H1 (cell line): ENCODE results near the gene UROC1.

ENCODE experiments used
- CREB1 ChIP-seq: IDR thresholded peaks from 2 replicates; pipeline ENCODE4 v1.6.1; 2012; ENCODE audit warnings: inconsistent platforms
- CTCF ChIP-seq, 3 experiments: IDR thresholded peaks; 1 replicate in 2 of 3; 2 replicates in 1 of 3; pipeline versions ENCODE4 v1.5.1 to v1.6.1; 2011; ENCODE audit warnings: low read length in 3 of 3, mild to moderate bottlenecking in 3 of 3, inconsistent platforms in 2 of 3, low read depth in 1 of 3, moderate library complexity in 1 of 3; ENCODE audit not compliant: insufficient read depth in 1 of 3; ENCODE audit errors: control extremely low read depth in 1 of 3
- EZH2 ChIP-seq: fragments of 200-600 bp; sonication (generic); IDR thresholded peaks from 2 replicates; pipeline ENCODE4 v1.7.1; 2012; ENCODE audit warnings: low read depth, mild to moderate bottlenecking, moderate library complexity, low read length, inconsistent platforms; ENCODE audit not compliant: severe bottlenecking
- GTF2F1 ChIP-seq: IDR thresholded peaks from 2 replicates; pipeline ENCODE4 v1.6.1; 2012; ENCODE audit warnings: low read depth, low read length, improper control_type of control experiment, borderline replicate concordance
- POLR2AphosphoS5 ChIP-seq: IDR thresholded peaks from 2 replicates; pipeline ENCODE4 v1.6.1; 2011; ENCODE audit warnings: low read depth, low read length
- YY1 ChIP-seq: IDR thresholded peaks from 2 replicates; pipeline ENCODE4 v1.6.1; 2011; ENCODE audit warnings: low read depth, mild to moderate bottlenecking, low read length

- TF ChIP-seq CREB1 (no peak), EZH2 (no peak), CTCF (IDR thresholded peaks at IDR 0.05; ENCODE audit: control extremely low read depth in 1 of 3, insufficient read depth in 1 of 3, low read depth in 1 of 3, low read length in 3 of 3) (no peak), YY1 (no peak), GTF2F1 (no peak), POLR2AphosphoS5 (no peak)
These were observed 33.0 kb upstream of the UROC1 start for GRCh38 chr3:126550488-126551051.
